Measurements from ENCODE around the gene PCDHGA10.
"Not testable (repeated sequence)": the region's sequence is repeated elsewhere in the genome, so short reads cannot be mapped to it uniquely, and the experiment has no call there.

The PCDHGA10 gene

GRCh38 chr5:141427783-141428426 is 15.1 kb downstream of the PCDHGA10 start:
- DNase-seq, result no peak

- DNase-seq, result no peak
Measured at GRCh38 chr5:141430332-141431113, 17.7 kb downstream of the PCDHGA10 start, which contains the start of gene PCDHGA12. PCDHGA12 (plus strand) TSS chr5:141430507; CDS start chr5:141430760, 253 bp downstream.

GRCh38 chr5:141431286-141431685 is 18.5 kb downstream of the PCDHGA10 start:
- DNase-seq, result no peak

GRCh38 chr5:141432308-141432707 is 19.5 kb downstream of the PCDHGA10 start:
- DNase-seq, result not testable (repeated sequence)

GRCh38 chr5:141432726-141433125 is 19.9 kb downstream of the PCDHGA10 start:
- not testable (repeated sequence) for DNase-seq

GRCh38 chr5:141434006-141434405 is 21.2 kb downstream of the PCDHGA10 start:
- DNase-seq, result no peak

GRCh38 chr5:141437221-141437620 is 24.4 kb downstream of the PCDHGA10 start:
- no peak for DNase-seq

- DNase-seq, result no peak
Measured at GRCh38 chr5:141439411-141440141, 26.8 kb downstream of the PCDHGA10 start.

GRCh38 chr5:141440341-141440740 is 27.6 kb downstream of the PCDHGA10 start:
- no peak for DNase-seq

- DNase-seq, result no peak
Measured at GRCh38 chr5:141441571-141442170, 28.9 kb downstream of the PCDHGA10 start.

- DNase-seq, result no peak
Measured at GRCh38 chr5:141465351-141465750, 52.6 kb downstream of the PCDHGA10 start.
